Measurements from ENCODE around the gene SEZ6L2. TPM values are rescaled to one million over a fixed set of nuclear protein-coding genes. Genes with fewer than 3 reads are reported as not detected.

SEZ6L2 gene
- total RNA-seq, 1 experiment from 2014 or later, result 70.7 TPM

- H3K27ac ChIP-seq (ENCODE audit: low read length), result no peak overlapping the region
- CTCF ChIA-PET, result no interaction called here
- ATAC-seq (no peak), DNase-seq (ENCODE audit: low read depth, low spot score) (no peak)
- in situ Hi-C loops (cut with HindIII; ENCODE audit: low pct_unique_long_range_greater_than_20kb, low sequenced_read_pairs), result no loop called here
- H3K36me3 ChIP-seq (ENCODE audit: control insufficient read depth, insufficient read depth, low read length), result peaks cover 15% of the 10 kb centered on the region; the same call in 1 of the 2 replicates
- H3K4me1 ChIP-seq (ENCODE audit: control insufficient read depth, insufficient read depth, low read length), result peaks cover 8% of the 10 kb centered on the region; the same call in 1 of the 2 replicates
- no peaks in the 10 kb centered on the region for H3K9me3 ChIP-seq (ENCODE audit: control insufficient read depth, insufficient read depth, low read depth, low read length)
- TF ChIP-seq POLR2AphosphoS5 (IDR thresholded peaks at IDR 0.05; ENCODE audit: low read depth, low read length) (no peak), SIN3A (IDR thresholded peaks at IDR 0.05; ENCODE audit: borderline replicate concordance, insufficient read depth, low read depth, low read length) (no peak), CTCF (IDR thresholded peaks at IDR 0.05) (no peak), TCF7L2 (IDR thresholded peaks at IDR 0.05; ENCODE audit: low read depth, low read length) (no peak), REST (IDR thresholded peaks at IDR 0.05; ENCODE audit: insufficient read depth in 1 of 2, low read depth in 2 of 2, low read length in 1 of 2) (no peak)
- POLR2A ChIA-PET, result interaction anchor here (0.5 kb wide), 1 partner anchor 39 kb away, joined by 9 read pairs; no protein-coding TSS in a partner anchor
- intact Hi-C loops (cut with micrococcal nuclease; ENCODE audit: unreplicated experiment), result no loop called here
- H3K27me3 ChIP-seq (ENCODE audit: control insufficient read depth, insufficient read depth, low read length), result no peaks in the 10 kb centered on the region
- BruUV-seq (replicated peaks), result no TSS peak
- H3K4me3 ChIP-seq (ENCODE audit: low read depth in 2 of 2, low read length in 2 of 2), result no peak overlapping the region
Measured at GRCh38 chr16:29921034-29921385, 21.7 kb upstream of the SEZ6L2 start.

GRCh38 chr16:29920288-29921033, 21.1 kb upstream of the SEZ6L2 start:
- CTCF ChIA-PET, result no interaction called here
- no peaks in the 10 kb centered on the region for H3K27me3 ChIP-seq (ENCODE audit: control insufficient read depth, insufficient read depth, low read length)
- POLR2A ChIA-PET, result interaction anchor here (0.5 to 0.6 kb wide), 2 partner anchors 11 to 40 kb away, joined by 4 to 9 read pairs; no protein-coding TSS in a partner anchor
- intact Hi-C loops (cut with micrococcal nuclease; ENCODE audit: unreplicated experiment) (no loop called here), in situ Hi-C loops (cut with HindIII; ENCODE audit: low pct_unique_long_range_greater_than_20kb, low sequenced_read_pairs) (no loop called here)
- no peak overlapping the region for H3K27ac ChIP-seq (ENCODE audit: low read length)
- H3K36me3 ChIP-seq (ENCODE audit: control insufficient read depth, insufficient read depth, low read length), result peaks cover 15% of the 10 kb centered on the region; the same call in 1 of the 2 replicates
- H3K4me1 ChIP-seq (ENCODE audit: control insufficient read depth, insufficient read depth, low read length), result peaks cover 8% of the 10 kb centered on the region; the same call in 1 of the 2 replicates
- ATAC-seq (no peak), DNase-seq (ENCODE audit: low read depth, low spot score) (no peak)
- no peak for TF ChIP-seq TCF7L2 (IDR thresholded peaks at IDR 0.05; ENCODE audit: low read depth, low read length)
- TF ChIP-seq SIN3A (IDR thresholded peaks at IDR 0.05; ENCODE audit: borderline replicate concordance, insufficient read depth, low read depth, low read length), result no peak
- no peak for TF ChIP-seq REST (IDR thresholded peaks at IDR 0.05; ENCODE audit: insufficient read depth in 1 of 2, low read depth in 2 of 2, low read length in 1 of 2)
- TF ChIP-seq CTCF (IDR thresholded peaks at IDR 0.05), result no peak
- TF ChIP-seq POLR2AphosphoS5 (IDR thresholded peaks at IDR 0.05; ENCODE audit: low read depth, low read length), result no peak
- no TSS peak for BruUV-seq (replicated peaks)
- no peak overlapping the region for H3K4me3 ChIP-seq (ENCODE audit: low read depth in 2 of 2, low read length in 2 of 2)
- H3K9me3 ChIP-seq (ENCODE audit: control insufficient read depth, insufficient read depth, low read depth, low read length), result no peaks in the 10 kb centered on the region
